Uterus (tissue), 2 donors: ENCODE measurements around the gene HAO2.

Experiments used
- CTCF ChIP-seq, 4 experiments: fragments of 200-600 bp in 2 of 4; fragments of 450-650 bp in 2 of 4; sonication (generic) in 2 of 4; IDR thresholded peaks; one replicate each; pipeline ENCODE4 v1.5.1; 2016 to 2019; ENCODE audit warnings: antibody characterized with exemption in 4 of 4, mild to moderate bottlenecking in 2 of 4, moderate library complexity in 1 of 4
- POLR2A ChIP-seq, 2 donors: fragments of 450-650 bp; IDR thresholded peaks; one replicate each; pipeline ENCODE4 v1.6.1; 2016; ENCODE audit warnings: antibody characterized with exemption in 2 of 2, mild to moderate bottlenecking in 1 of 2, moderate library complexity in 1 of 2

DNA sequence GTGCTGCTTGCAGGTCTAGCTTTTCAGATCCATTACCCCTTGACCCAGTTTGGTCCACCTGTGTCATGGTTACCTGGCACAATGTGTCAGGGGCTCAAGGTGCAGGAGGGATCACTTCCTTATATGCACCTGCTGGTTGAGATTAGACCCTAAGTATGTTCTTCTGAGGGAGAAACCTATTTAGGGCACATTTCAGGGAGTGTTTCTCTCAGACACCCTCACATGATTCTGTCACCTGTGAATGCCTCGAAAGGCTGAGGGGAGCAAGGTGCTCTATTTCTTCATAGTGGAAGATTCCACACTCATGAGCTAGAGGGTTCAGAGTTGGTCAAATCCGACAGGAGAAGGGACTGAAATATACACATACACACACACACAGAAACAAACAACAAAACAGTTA, 61.9 kb downstream of the HAO2 start:
- TF ChIP-seq CTCF (IDR thresholded peaks at IDR 0.05) (no peak), POLR2A (IDR thresholded peaks at IDR 0.05) (no peak)
